ENCODE measurements around the gene FAM216A.

DNA sequence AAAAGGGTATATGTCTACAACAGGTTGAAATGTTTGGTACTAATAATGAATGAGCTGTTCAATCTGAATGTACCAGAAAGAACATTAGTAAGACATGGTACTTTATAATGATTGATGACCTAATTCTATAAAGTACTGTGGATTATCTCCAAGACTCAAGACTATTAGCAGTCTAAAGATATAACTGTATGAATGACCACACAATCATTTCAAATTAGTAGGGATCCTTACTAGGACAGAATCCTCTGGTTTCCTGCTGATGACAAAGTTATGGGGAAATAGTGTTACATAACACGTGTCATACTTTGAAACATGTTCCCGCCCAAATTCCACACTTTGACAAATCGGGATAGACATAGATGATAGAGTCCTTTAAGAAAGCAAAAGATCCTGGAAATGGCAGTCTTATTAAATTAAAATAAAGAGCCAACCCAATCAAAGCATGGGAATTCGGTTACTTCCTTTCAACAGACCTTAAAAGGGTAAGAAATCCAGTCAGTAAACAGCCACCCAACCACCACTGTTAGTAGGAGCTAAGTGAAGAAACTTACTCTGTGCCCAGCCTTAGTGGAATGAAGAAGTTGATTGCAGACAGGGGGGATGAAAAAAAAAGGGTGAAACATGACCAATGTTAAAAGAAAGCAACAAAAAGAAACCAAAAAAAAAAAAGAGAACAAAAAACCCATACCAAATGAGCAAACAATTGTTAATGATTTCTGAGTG, 30.5 kb downstream of the FAM216A start:
- TF ChIP-seq, protein P1, sequence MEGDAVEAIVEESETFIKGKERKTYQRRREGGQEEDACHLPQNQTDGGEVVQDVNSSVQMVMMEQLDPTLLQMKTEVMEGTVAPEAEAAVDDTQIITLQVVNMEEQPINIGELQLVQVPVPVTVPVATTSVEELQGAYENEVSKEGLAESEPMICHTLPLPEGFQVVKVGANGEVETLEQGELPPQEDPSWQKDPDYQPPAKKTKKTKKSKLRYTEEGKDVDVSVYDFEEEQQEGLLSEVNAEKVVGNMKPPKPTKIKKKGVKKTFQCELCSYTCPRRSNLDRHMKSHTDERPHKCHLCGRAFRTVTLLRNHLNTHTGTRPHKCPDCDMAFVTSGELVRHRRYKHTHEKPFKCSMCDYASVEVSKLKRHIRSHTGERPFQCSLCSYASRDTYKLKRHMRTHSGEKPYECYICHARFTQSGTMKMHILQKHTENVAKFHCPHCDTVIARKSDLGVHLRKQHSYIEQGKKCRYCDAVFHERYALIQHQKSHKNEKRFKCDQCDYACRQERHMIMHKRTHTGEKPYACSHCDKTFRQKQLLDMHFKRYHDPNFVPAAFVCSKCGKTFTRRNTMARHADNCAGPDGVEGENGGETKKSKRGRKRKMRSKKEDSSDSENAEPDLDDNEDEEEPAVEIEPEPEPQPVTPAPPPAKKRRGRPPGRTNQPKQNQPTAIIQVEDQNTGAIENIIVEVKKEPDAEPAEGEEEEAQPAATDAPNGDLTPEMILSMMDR (IDR thresholded peaks at IDR 0.05; ENCODE audit: insufficient read depth, low read length, poor library complexity, severe bottlenecking) = no peak
- no peak for TF ChIP-seq EZH2phosphoT487 (conservative IDR thresholded peaks at IDR 0.05; ENCODE audit: low read length)
